Hepatocyte (in vitro differentiated cells): Measurements from ENCODE around the gene SHISA6. TPM values are rescaled to one million over a fixed set of nuclear protein-coding genes. Genes with fewer than 3 reads are reported as not detected.

Experiments
- DNase-seq: peaks from one replicate; pipeline ENCODE4 v3.0.0-alpha.2; 2016; ENCODE audit warnings: low spot score
- H2AFZ ChIP-seq: fragments of 200-600 bp; sonication (generic); 2 replicates; pipeline ENCODE4 v1.6.0; 2016; ENCODE audit warnings: antibody characterized with exemption, mild to moderate bottlenecking
- H3K27ac ChIP-seq: fragments of 200-600 bp; sonication (generic); 2 replicates; pipeline ENCODE4 v1.5.1; 2016; ENCODE audit warnings: mild to moderate bottlenecking
- H3K27me3 ChIP-seq: fragments of 200-600 bp; sonication (generic); 2 replicates; pipeline ENCODE4 v1.6.1; 2016
- H3K36me3 ChIP-seq: fragments of 200-600 bp; sonication (generic); replicated peaks from 2 replicates; pipeline ENCODE4 v1.5.1; 2016; ENCODE audit warnings: low read depth; ENCODE audit not compliant: insufficient read depth
- H3K4me1 ChIP-seq: fragments of 200-600 bp; sonication (generic); 2 replicates; pipeline ENCODE4 v1.5.1; 2016; ENCODE audit warnings: mild to moderate bottlenecking, moderate library complexity; ENCODE audit not compliant: insufficient read depth
- H3K4me2 ChIP-seq: fragments of 200-600 bp; sonication (generic); 2 replicates; pipeline ENCODE4 v1.6.0; 2016
- H3K4me3 ChIP-seq: fragments of 200-600 bp; sonication (generic); 2 replicates; pipeline ENCODE4 v1.5.1; 2016; ENCODE audit warnings: mild to moderate bottlenecking
- H3K79me2 ChIP-seq: fragments of 200-600 bp; sonication (generic); 2 replicates; pipeline ENCODE4 v1.6.0; 2017; ENCODE audit warnings: mild to moderate bottlenecking
- H3K9me2 ChIP-seq: fragments of 200-600 bp; sonication (generic); replicated peaks from 2 replicates; pipeline ENCODE4 v1.6.0; 2017; ENCODE audit warnings: mild to moderate bottlenecking; ENCODE audit not compliant: insufficient read depth
- H3K9me3 ChIP-seq: fragments of 200-600 bp; sonication (generic); 2 replicates; pipeline ENCODE4 v1.5.1; 2016; ENCODE audit warnings: low read depth, mild to moderate bottlenecking
- H4K20me1 ChIP-seq: fragments of 200-600 bp; sonication (generic); 2 replicates; pipeline ENCODE4 v1.6.0; 2016; ENCODE audit warnings: mild to moderate bottlenecking; ENCODE audit not compliant: insufficient read depth, poor library complexity, severe bottlenecking
- EZH2 ChIP-seq: fragments of 200-600 bp; sonication (generic); IDR thresholded peaks from 2 replicates; pipeline ENCODE4 v1.6.1; 2016; ENCODE audit warnings: antibody characterized with exemption, mild to moderate bottlenecking, borderline replicate concordance
- EZH2phosphoT487 ChIP-seq: fragments of 200-600 bp; sonication (generic); IDR thresholded peaks from one replicate; pipeline ENCODE4 v1.6.1; 2018; ENCODE audit warnings: antibody characterized with exemption, mild to moderate bottlenecking, low read depth, moderate library complexity; ENCODE audit not compliant: unreplicated experiment, severe bottlenecking
- WGBS: methylation state at CpG from one replicate; pipeline ENCODE4 v1.1.6; 2016; ENCODE audit warnings: low lambda C conversion rate; ENCODE audit errors: missing lambda C conversion rate; 5-methylcytosine and 5-hydroxymethylcytosine counted together
- polyA plus RNA-seq: library from polyadenylated mRNA; unstranded; fragments of >200 nt; fragmentation: Nextera tagmentation; extraction: Ambion mirVana; gene quantifications from 2 replicates; pipeline ENCODE4 v1.2.1, GENCODE V29; 2016
- total RNA-seq: library from RNA; depleted of rRNA; stranded (reverse); fragments of >200 nt; gene quantifications from 2 replicates; pipeline ENCODE4 v1.2.3, GENCODE V29; 2014
- TF ChIP-seq, protein P1 (sequence below): fragments of 200-600 bp; sonication (generic); IDR thresholded peaks from 2 replicates; pipeline ENCODE4 v1.5.1; 2016; ENCODE audit warnings: antibody characterized with exemption, mild to moderate bottlenecking; ENCODE audit not compliant: poor library complexity

The SHISA6 gene
- total and polyA plus RNA-seq, 2 experiments from 2014 or later = 0.21 to 0.80 TPM

DNA sequence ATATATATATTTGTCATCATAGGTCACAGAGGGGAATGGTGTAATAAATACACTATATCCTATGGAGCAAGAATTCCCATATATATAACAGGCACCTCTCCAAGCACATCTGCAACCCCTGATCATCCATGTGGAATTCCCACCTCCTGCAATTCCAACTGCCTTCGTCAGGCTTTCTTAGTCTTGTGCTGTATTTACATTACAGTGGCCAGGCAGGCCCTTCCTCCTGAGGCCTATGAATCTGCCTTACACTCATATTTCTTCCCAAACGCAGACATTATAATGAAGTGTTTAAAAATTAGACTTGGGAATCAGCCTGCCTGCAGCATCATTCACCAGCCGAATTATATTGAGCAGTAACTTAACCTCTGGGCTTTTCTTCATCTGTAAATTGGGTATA lies 338.0 kb downstream of the SHISA6 start:
- Histone ChIP-seq H3K4me3 (no peak overlapping the region), H4K20me1 (no peaks in the 10 kb centered on the region), H3K9me3 (no peaks in the 10 kb centered on the region), H3K27ac (no peak overlapping the region), H2AFZ (no peak overlapping the region), H3K9me2 (no peaks in the 10 kb centered on the region), H3K36me3 (no peaks in the 10 kb centered on the region), H3K27me3 (no peaks in the 10 kb centered on the region), H3K79me2 (no peaks in the 10 kb centered on the region), H3K4me2 (no peak overlapping the region), H3K4me1 (no peaks in the 10 kb centered on the region)
- 88% methylated on average over 3 of the region's 3 CpGs for WGBS
- DNase-seq = no peak
- no peak for TF ChIP-seq EZH2phosphoT487
- TF ChIP-seq, protein P1, sequence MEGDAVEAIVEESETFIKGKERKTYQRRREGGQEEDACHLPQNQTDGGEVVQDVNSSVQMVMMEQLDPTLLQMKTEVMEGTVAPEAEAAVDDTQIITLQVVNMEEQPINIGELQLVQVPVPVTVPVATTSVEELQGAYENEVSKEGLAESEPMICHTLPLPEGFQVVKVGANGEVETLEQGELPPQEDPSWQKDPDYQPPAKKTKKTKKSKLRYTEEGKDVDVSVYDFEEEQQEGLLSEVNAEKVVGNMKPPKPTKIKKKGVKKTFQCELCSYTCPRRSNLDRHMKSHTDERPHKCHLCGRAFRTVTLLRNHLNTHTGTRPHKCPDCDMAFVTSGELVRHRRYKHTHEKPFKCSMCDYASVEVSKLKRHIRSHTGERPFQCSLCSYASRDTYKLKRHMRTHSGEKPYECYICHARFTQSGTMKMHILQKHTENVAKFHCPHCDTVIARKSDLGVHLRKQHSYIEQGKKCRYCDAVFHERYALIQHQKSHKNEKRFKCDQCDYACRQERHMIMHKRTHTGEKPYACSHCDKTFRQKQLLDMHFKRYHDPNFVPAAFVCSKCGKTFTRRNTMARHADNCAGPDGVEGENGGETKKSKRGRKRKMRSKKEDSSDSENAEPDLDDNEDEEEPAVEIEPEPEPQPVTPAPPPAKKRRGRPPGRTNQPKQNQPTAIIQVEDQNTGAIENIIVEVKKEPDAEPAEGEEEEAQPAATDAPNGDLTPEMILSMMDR = no peak
- TF ChIP-seq EZH2 = no peak

DNA sequence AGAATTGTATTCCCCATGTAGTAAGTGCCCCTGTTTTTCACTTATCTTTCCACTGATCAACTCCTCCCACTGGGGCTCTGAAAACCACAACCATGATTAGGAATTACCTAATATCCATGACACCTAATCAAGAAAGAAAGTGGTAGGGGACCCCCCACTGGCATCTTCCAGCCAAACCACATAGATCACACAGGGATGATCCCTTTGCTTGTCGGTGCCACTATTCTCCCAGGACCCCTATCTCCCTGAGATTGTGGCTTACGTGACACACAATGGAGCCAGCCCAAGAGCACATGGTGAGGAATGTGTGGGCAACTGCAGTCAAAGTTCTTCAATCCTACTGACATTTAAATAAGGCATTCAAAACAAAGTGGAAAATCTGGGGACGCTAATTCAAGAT lies 339.7 kb downstream of the SHISA6 start:
- TF ChIP-seq EZH2 = no peak
- TF ChIP-seq EZH2phosphoT487 = no peak
- TF ChIP-seq, protein P1 = no peak
- Histone ChIP-seq H3K4me3 (no peak overlapping the region), H4K20me1 (no peaks in the 10 kb centered on the region), H3K9me3 (no peaks in the 10 kb centered on the region), H2AFZ (no peak overlapping the region), H3K4me2 (no peak overlapping the region), H3K27ac (no peak overlapping the region), H3K79me2 (no peaks in the 10 kb centered on the region), H3K4me1 (no peaks in the 10 kb centered on the region), H3K9me2 (no peaks in the 10 kb centered on the region), H3K27me3 (no peaks in the 10 kb centered on the region), H3K36me3 (no peaks in the 10 kb centered on the region)
- 83% methylated on average over 3 of the region's 3 CpGs for WGBS
- no peak for DNase-seq

DNA sequence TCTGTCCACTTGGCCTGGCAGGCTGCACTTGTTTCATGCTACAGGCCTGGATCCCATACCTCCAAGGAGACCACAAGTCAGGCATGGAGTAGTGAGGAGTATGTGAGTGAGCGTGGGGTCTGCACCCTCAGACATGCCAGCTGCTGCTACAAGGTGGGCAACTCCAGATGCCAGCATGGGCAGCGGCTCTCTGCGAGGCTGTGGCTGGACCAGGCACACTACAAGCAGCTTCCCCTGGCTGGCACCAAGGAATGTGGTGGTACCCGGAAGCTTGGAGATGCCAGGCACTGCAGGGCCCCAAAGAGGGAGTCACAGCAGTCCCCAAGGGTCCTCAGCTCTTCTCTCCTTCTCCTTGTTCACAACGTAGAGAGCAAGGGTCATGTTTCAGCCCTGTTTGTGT lies 341.2 kb downstream of the SHISA6 start:
- no peak overlapping the region for H3K4me2 ChIP-seq
- no peaks in the 10 kb centered on the region for H3K79me2 ChIP-seq
- H3K9me2 ChIP-seq = no peaks in the 10 kb centered on the region
- H3K27ac ChIP-seq = no peak overlapping the region
- H3K9me3 ChIP-seq = no peaks in the 10 kb centered on the region
- H3K27me3 ChIP-seq = no peaks in the 10 kb centered on the region
- no peaks in the 10 kb centered on the region for H3K4me1 ChIP-seq
- no peaks in the 10 kb centered on the region for H4K20me1 ChIP-seq
- H2AFZ ChIP-seq = no peak overlapping the region
- no peaks in the 10 kb centered on the region for H3K36me3 ChIP-seq
- H3K4me3 ChIP-seq = no peak overlapping the region
- WGBS = 93% methylated on average over 5 of the region's 5 CpGs
- no peak for DNase-seq
- no peak for TF ChIP-seq EZH2phosphoT487
- TF ChIP-seq EZH2 = no peak
- TF ChIP-seq, protein P1 = no peak
